K562 (cell line): ENCODE data around the gene FOSL1. TPM values are rescaled to one million over a fixed set of nuclear protein-coding genes. Genes with fewer than 3 reads are reported as not detected.

ENCODE experiments used
- E2F6 ChIP-seq, 2 experiments: IDR thresholded peaks; 2 replicates each; pipeline ENCODE4 v1.6.1; 2011; ENCODE audit warnings: borderline replicate concordance in 1 of 2, control low read depth in 1 of 2, low read depth in 1 of 2, low read length in 1 of 2, mild to moderate bottlenecking in 1 of 2, mixed read lengths in 1 of 2, moderate library complexity in 1 of 2; ENCODE audit not compliant: insufficient read depth in 1 of 2, insufficient read length in 1 of 2, poor library complexity in 1 of 2, severe bottlenecking in 1 of 2; ENCODE audit errors: extremely low read depth in 1 of 2
- FOSL1 ChIP-seq: fragments of 200-800 bp; sonication (Bioruptor generic); conservative IDR thresholded peaks from 2 replicates; pipeline ENCODE4 v1.6.1; 2016; ENCODE audit warnings: missing genetic modification characterization, missing compliant biosample characterization
- POLR2G ChIP-seq: fragments of 200-400 bp; formaldehyde crosslinking; IDR thresholded peaks from 2 replicates; pipeline ENCODE4 v1.6.1; 2017; ENCODE audit warnings: low read depth, mild to moderate bottlenecking, antibody characterized with exemption, low read length, moderate library complexity
- ZNF175 ChIP-seq: fragments of 200-800 bp; sonication (Bioruptor generic); IDR thresholded peaks from 2 replicates; pipeline ENCODE4 v1.6.1; 2016; ENCODE audit warnings: low read depth, mild to moderate bottlenecking, missing genetic modification characterization, missing compliant biosample characterization
- ZNF609 ChIP-seq: sonication (generic); formaldehyde crosslinking; IDR thresholded peaks from 2 replicates; pipeline ENCODE4 v1.8.1; 2023; ENCODE audit warnings: missing genetic modification reagents, mild to moderate bottlenecking, borderline replicate concordance
- polyA plus RNA-seq, 8 experiments: library from polyadenylated mRNA; depleted of rRNA in 4 of 8; stranded (reverse) in 5 of 8; unstranded in 3 of 8; fragments of >200 nt; fragmentation: Nextera tagmentation in 2 of 8; fragmentation: Illumina TruSeq in 1 of 8; extraction: Ambion mirVana in 2 of 8; extraction: Trizol in 1 of 8; gene quantifications; 2 replicates each; pipeline versions ENCODE4 v1.2.1 to v1.2.3, GENCODE V29; 2011 to 2014; ENCODE audit warnings: inconsistent platforms in 1 of 8, missing spikeins in 1 of 8
- total RNA-seq, 7 experiments: library from RNA; depleted of rRNA in 6 of 7; stranded (reverse); fragments of >200 nt in 6 of 7; fragmentation: Illumina TruSeq in 2 of 7; extraction: Trizol in 2 of 7; gene quantifications; 2 replicates each; pipeline versions ENCODE4 v1.2.1 to v1.2.3, GENCODE V29; 2011 to 2021; ENCODE audit warnings: low replicate concordance in 1 of 7
- TF ChIP-seq, protein P1 (sequence below): sonication (generic); formaldehyde crosslinking; IDR thresholded peaks from 2 replicates; pipeline ENCODE4 v1.8.0; 2022; ENCODE audit warnings: mild to moderate bottlenecking, missing genetic modification reagents, borderline replicate concordance
- TF ChIP-seq, protein P2 (sequence below): fragments of 450-650 bp; IDR thresholded peaks from 2 replicates; pipeline ENCODE4 v1.6.1; 2016; ENCODE audit warnings: low read depth

FOSL1 gene
- total and polyA plus RNA-seq, 9 of the 15 experiments (the other 6 are each of a cell fraction or from before 2014, with no cell fraction given) = 3.5 to 39.6 (median 10.0) TPM

- TF ChIP-seq ZNF609 (no peak), E2F6 (IDR thresholded peaks at IDR 0.05; ENCODE audit: borderline replicate concordance in 1 of 2, extremely low read depth in 1 of 2, insufficient read depth in 1 of 2, insufficient read length in 1 of 2, low read depth in 1 of 2, low read length in 1 of 2, poor library complexity in 1 of 2, severe bottlenecking in 1 of 2) (peak in 1 of 2 experiments; percentile 32), FOSL1 (no peak), ZNF175 (CRISPR knock-in tag) (no peak), POLR2G (peak; percentile 95)
- TF ChIP-seq, protein P1, sequence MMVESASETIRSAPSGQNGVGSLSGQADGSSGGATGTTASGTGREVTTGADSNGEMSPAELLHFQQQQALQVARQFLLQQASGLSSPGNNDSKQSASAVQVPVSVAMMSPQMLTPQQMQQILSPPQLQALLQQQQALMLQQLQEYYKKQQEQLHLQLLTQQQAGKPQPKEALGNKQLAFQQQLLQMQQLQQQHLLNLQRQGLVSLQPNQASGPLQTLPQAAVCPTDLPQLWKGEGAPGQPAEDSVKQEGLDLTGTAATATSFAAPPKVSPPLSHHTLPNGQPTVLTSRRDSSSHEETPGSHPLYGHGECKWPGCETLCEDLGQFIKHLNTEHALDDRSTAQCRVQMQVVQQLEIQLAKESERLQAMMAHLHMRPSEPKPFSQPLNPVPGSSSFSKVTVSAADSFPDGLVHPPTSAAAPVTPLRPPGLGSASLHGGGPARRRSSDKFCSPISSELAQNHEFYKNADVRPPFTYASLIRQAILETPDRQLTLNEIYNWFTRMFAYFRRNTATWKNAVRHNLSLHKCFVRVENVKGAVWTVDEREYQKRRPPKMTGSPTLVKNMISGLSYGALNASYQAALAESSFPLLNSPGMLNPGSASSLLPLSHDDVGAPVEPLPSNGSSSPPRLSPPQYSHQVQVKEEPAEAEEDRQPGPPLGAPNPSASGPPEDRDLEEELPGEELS (CRISPR knock-in tag) = 0 out of 2 replicates have a peak, but pooled peaks have one; percentile 64
- TF ChIP-seq, protein P2, sequence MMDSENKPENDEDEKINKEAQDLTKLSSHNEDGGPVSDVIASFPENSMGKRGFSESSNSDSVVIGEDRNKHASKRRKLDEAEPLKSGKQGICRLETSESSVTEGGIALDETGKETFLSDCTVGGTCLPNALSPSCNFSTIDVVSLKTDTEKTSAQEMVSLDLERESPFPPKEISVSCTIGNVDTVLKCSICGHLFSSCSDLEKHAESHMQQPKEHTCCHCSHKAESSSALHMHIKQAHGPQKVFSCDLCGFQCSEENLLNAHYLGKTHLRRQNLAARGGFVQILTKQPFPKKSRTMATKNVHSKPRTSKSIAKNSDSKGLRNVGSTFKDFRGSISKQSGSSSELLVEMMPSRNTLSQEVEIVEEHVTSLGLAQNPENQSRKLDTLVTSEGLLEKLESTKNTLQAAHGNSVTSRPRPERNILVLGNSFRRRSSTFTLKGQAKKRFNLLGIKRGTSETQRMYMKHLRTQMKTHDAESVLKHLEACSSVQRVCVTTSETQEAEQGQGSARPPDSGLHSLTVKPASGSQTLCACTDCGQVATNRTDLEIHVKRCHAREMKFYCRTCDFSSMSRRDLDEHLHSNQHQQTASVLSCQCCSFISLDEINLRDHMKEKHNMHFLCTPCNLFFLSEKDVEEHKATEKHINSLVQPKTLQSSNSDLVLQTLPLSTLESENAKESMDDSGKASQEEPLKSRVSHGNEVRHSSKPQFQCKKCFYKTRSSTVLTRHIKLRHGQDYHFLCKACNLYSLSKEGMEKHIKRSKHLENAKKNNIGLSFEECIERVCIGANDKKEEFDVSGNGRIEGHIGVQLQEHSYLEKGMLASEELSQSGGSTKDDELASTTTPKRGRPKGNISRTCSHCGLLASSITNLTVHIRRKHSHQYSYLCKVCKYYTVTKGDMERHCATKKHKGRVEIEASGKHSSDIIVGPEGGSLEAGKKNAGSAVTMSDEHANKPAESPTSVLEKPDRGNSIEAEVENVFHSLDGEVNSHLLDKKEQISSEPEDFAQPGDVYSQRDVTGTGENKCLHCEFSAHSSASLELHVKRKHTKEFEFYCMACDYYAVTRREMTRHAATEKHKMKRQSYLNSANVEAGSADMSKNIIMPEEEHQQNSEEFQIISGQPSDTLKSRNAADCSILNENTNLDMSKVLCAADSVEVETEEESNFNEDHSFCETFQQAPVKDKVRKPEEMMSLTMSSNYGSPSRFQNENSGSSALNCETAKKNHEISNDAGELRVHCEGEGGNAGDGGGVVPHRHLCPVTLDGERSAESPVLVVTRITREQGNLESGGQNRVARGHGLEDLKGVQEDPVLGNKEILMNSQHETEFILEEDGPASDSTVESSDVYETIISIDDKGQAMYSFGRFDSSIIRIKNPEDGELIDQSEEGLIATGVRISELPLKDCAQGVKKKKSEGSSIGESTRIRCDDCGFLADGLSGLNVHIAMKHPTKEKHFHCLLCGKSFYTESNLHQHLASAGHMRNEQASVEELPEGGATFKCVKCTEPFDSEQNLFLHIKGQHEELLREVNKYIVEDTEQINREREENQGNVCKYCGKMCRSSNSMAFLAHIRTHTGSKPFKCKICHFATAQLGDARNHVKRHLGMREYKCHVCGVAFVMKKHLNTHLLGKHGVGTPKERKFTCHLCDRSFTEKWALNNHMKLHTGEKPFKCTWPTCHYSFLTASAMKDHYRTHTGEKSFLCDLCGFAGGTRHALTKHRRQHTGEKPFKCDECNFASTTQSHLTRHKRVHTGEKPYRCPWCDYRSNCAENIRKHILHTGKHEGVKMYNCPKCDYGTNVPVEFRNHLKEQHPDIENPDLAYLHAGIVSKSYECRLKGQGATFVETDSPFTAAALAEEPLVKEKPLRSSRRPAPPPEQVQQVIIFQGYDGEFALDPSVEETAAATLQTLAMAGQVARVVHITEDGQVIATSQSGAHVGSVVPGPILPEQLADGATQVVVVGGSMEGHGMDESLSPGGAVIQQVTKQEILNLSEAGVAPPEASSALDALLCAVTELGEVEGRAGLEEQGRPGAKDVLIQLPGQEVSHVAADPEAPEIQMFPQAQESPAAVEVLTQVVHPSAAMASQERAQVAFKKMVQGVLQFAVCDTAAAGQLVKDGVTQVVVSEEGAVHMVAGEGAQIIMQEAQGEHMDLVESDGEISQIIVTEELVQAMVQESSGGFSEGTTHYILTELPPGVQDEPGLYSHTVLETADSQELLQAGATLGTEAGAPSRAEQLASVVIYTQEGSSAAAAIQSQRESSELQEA = no peak
Observed at GRCh38 chr11:65860278-65861164, 39.7 kb downstream of the FOSL1 start, which contains the start of gene MUS81 (continued).
